GM10266 (cell line): Measurements from ENCODE around the gene MSRB1.

Experiments used
- DNase-seq: peaks from one replicate; pipeline ENCODE4 v3.0.0; 2012; ENCODE audit errors: extremely low spot score
- CTCF ChIP-seq: IDR thresholded peaks from 2 replicates; pipeline ENCODE4 v1.5.1; 2012; ENCODE audit warnings: mild to moderate bottlenecking, low read depth; ENCODE audit not compliant: control insufficient read depth, insufficient read depth; ENCODE audit errors: missing control alignments

Gene MSRB1

DNA sequence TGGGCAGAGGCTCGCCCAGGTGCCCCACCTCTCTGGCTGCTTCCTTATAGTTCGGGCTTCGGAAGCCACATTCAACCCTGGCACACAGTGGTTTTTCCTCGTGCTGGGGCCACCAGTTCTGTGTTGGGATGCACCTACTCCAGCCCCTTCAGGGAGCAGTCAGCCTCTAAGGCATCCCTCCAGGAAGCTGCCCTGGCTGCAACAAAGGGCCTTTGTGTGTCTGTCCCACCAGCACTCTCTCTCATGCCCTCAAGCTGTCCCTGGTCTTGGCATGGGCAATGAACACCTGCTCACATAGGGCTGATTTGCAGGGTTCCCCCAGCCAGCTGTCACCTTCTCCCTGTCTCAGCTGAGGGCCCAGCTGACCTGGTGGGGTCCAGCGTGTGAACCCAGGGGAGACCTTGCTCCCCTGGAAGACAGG lies 39.0 kb upstream of the MSRB1 start:
- TF ChIP-seq CTCF: no peak
- no peak for DNase-seq

- DNase-seq: peak; percentile 71
- no peak for TF ChIP-seq CTCF
Observed at GRCh38 chr16:1981398-1981836, 38.4 kb upstream of the MSRB1 start, which contains the start of gene NOXO1. Gene NOXO1 (minus strand): TSS chr16:1981469. CDS start chr16:1981179, 290 bp downstream.

- no peak for DNase-seq
- TF ChIP-seq CTCF: no peak
Observed at GRCh38 chr16:1980770-1981087, 37.7 kb upstream of the MSRB1 start.

DNA sequence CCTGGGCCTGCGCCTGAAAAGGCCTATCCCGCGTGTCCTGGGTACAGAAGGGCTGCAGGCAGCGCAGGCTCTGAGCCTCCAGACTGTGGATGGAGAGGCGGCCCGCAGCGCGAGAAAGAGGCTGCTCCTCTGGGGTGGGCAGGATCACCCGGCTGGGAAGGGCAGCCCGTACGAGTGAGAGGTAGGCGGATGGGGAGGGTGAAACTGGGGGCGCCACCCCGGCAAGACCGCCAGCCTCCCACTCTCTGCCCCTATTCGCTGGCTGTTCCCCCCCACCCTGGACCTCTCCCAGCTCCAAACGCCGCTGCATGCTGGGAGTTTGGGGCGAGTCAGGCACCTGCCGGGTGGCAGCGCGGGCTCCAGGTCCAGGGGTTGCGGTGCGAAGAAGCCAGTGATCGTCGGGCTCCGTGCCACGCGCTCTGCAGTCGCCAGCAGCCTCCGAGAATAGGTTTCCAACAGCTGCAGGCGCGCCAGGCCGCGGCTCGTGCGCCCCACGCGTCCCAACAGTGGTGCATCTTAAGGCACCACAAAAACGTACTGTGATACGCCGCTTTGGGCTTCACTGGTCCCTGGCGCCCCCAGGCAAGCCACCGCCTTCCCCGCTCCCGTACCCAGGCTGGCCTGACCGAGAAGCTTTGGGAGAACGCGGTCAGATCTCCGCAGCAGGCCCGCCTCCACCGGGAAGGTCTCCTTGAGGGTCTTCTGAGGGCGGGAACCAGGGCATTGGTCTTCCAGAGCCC lies 37.2 kb upstream of the MSRB1 start:
- TF ChIP-seq CTCF: no peak
- no peak for DNase-seq

DNA sequence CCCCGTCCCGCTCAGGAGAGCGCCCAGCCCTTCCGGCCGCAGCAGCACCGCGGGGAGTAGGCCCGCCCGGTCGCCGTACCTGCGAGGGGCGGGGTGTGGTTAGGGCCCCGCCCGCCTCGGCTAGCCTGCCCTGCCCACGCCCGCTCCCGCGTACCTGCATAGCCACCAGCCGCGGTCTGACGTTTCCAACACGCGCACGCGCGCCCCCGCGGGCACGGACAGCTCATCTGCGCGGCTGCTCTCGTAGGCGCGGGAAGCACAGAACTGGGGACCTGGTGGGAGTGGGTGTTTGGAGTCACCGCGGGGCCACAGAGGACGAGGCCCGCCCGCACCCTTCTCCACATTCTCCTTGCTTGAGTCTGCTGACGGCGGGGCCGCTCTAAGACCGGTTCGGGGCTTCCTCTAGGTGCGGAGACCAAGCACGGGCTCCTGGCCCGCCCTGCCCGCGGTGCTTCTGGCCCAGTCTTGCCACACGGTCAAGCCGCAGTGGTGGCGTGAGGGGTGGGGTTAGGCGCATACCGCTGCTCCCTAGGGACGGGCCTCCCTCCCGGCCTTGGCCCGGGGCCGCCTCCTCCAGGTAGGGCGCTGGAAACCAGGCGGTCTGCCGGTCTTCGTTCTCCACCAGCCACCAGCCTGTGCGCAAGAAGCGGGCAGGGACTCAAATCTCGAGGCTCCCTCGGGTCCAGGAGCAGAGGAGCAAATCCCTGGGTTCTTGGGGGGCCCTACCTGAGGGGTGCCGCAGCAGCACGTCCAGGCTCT lies 36.5 kb upstream of the MSRB1 start:
- TF ChIP-seq CTCF: no peak
- no peak for DNase-seq

DNA sequence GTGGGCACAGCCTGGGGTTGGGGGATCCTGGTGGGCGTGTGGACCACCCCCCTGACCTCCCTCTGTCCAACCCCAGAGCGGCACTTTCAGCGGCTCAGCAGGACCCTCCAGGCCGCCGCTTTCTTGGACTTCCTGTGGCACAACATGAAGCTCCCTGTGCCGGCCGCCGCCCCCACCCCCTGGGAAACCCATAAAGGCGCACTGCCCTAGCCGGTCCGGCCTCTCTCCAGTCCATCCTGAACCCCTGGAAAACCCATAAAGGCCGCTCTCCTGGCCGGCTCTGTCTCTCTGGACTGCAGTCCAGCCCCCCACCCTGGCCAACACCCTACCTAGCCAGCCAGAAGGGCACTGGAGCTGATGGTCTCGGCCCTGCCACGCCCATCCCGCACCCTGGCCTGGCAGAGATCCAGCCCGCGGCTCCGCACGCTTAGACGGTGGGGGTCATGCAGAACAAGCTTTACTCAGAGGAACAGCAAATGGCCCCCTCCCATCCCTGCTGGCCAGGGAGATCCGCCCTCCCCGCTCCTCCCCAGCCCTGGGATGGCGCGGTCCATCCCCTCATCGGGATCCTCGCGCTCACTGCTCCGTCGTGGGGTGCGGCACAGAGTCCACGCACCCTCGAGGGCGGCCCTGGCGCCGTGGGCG lies 35.6 kb upstream of the MSRB1 start:
- DNase-seq: no peak
- no peak for TF ChIP-seq CTCF

DNA sequence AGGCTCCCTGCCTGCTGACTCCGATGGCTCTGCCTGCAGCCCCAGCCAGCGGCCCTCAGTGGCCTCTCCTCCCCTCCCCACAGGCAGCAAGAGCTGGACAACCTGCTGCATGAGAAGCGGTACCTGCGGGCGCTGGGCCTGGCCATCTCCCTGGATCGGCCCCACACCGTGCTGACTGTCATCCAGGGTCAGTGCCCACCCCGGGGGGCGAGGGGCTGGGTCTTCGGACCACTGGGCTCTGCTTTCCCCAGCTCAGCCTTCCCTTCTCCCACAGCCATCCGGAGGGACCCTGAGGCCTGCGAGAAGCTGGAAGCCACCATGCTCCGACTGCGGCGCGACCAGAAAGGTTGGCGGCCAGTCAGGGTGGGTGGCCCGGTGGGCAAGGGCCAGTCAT lies 34.9 kb upstream of the MSRB1 start:
- DNase-seq: no peak
- TF ChIP-seq CTCF: no peak
